Neural cell (in vitro differentiated cells): ENCODE data around the gene OR1F1. TPM values are rescaled to one million over a fixed set of nuclear protein-coding genes. Genes with fewer than 3 reads are reported as not detected.

Experiments used
- H2AFZ ChIP-seq: fragments of 200-600, 300-800 bp; sonication (generic), shearing (Covaris generic); 2 replicates; pipeline ENCODE4 v1.6.0; 2014; ENCODE audit warnings: low read depth, mild to moderate bottlenecking, antibody characterized with exemption, low read length, moderate library complexity
- H3F3A ChIP-seq: fragments of 200-600 bp; shearing (Covaris generic); 2 replicates; pipeline ENCODE4 v1.6.1; 2016; ENCODE audit warnings: mild to moderate bottlenecking, moderate library complexity, mixed read lengths, antibody characterized with exemption, low read length; ENCODE audit not compliant: insufficient read depth, poor library complexity, severe bottlenecking
- H3K27ac ChIP-seq: fragments of 200-600, 300-800 bp; sonication (generic), shearing (Covaris generic); 2 replicates; pipeline ENCODE4 v1.5.1; 2014; ENCODE audit warnings: mild to moderate bottlenecking, low read length, moderate library complexity
- H3K27me3 ChIP-seq: fragments of 300-800, 200-600 bp; sonication (generic), shearing (Covaris generic); 2 replicates; pipeline ENCODE4 v1.6.0; 2014; ENCODE audit warnings: mild to moderate bottlenecking, low read depth, low read length, moderate library complexity; ENCODE audit not compliant: insufficient read depth
- H3K36me3 ChIP-seq: fragments of 300-800, 200-600 bp; sonication (generic), shearing (Covaris generic); 2 replicates; pipeline ENCODE4 v1.5.1; 2014; ENCODE audit warnings: mild to moderate bottlenecking, antibody characterized with exemption, low read length, moderate library complexity; ENCODE audit not compliant: insufficient read depth
- H3K4me2 ChIP-seq: fragments of 300-800, 200-600 bp; sonication (generic), shearing (Covaris generic); 2 replicates; pipeline ENCODE4 v1.6.0; 2014; ENCODE audit warnings: mild to moderate bottlenecking, low read length
- H3K4me3 ChIP-seq: fragments of 300-800, 200-600 bp; sonication (generic), shearing (Covaris generic); 2 replicates; pipeline ENCODE4 v1.5.1; 2014; ENCODE audit warnings: mild to moderate bottlenecking, low read length, moderate library complexity
- H3K79me2 ChIP-seq: fragments of 200-600 bp; shearing (Covaris generic); replicated peaks from 2 replicates; pipeline ENCODE4 v1.6.0; 2014; ENCODE audit warnings: mild to moderate bottlenecking, low read length, moderate library complexity; ENCODE audit not compliant: insufficient read depth
- H3K9ac ChIP-seq: fragments of 300-800, 200-600 bp; sonication (generic), shearing (Covaris generic); 2 replicates; pipeline ENCODE4 v1.6.1; 2016; ENCODE audit warnings: mild to moderate bottlenecking, low read length, mixed read lengths
- H3K9me2 ChIP-seq: fragments of 200-600 bp; shearing (Covaris generic); 2 replicates; pipeline ENCODE4 v1.6.1; 2016; ENCODE audit warnings: mild to moderate bottlenecking, low read length, mixed read lengths; ENCODE audit not compliant: insufficient read depth
- H3K9me3 ChIP-seq: fragments of 200-600, 300-800 bp; sonication (generic), shearing (Covaris generic); 2 replicates; pipeline ENCODE4 v1.6.1; 2016; ENCODE audit warnings: mild to moderate bottlenecking, mixed run types, low read length, moderate library complexity, mixed read lengths
- H4K20me1 ChIP-seq: fragments of 200-600 bp; shearing (Covaris generic); 2 replicates; pipeline ENCODE4 v1.6.1; 2016; ENCODE audit warnings: mild to moderate bottlenecking, mixed run types; ENCODE audit not compliant: insufficient read depth
- EP300 ChIP-seq: fragments of 450-650 bp; conservative IDR thresholded peaks from 2 replicates; pipeline ENCODE4 v1.6.1; 2014; ENCODE audit warnings: antibody characterized with exemption, mild to moderate bottlenecking, moderate library complexity; ENCODE audit not compliant: poor library complexity, severe bottlenecking
- EZH2 ChIP-seq: fragments of 200-600, 300-800 bp; shearing (Covaris generic), sonication (generic); IDR thresholded peaks from 2 replicates; pipeline ENCODE4 v1.6.1; 2014; ENCODE audit warnings: antibody characterized with exemption, low read length, borderline replicate concordance, mild to moderate bottlenecking; ENCODE audit not compliant: insufficient read depth, poor library complexity, severe bottlenecking
- MXI1 ChIP-seq: fragments of 450-650 bp; conservative IDR thresholded peaks from 2 replicates; pipeline ENCODE4 v1.6.1; 2014; ENCODE audit warnings: antibody characterized with exemption, mild to moderate bottlenecking; ENCODE audit not compliant: poor library complexity, severe bottlenecking
- POLR2AphosphoS5 ChIP-seq: IDR thresholded peaks from 2 replicates; pipeline ENCODE4 v1.6.1; 2012
- RAD21 ChIP-seq: fragments of 450-650 bp; conservative IDR thresholded peaks from 2 replicates; pipeline ENCODE4 v1.6.1; 2014; ENCODE audit warnings: antibody characterized with exemption, mild to moderate bottlenecking, moderate library complexity
- SMC3 ChIP-seq: fragments of 450-650 bp; conservative IDR thresholded peaks from 2 replicates; pipeline ENCODE4 v1.6.1; 2014; ENCODE audit warnings: antibody characterized with exemption, mild to moderate bottlenecking, moderate library complexity; ENCODE audit not compliant: poor library complexity
- TAF1 ChIP-seq: IDR thresholded peaks from 2 replicates; pipeline ENCODE4 v1.6.1; 2012; ENCODE audit warnings: low read depth
- polyA plus RNA-seq: library from polyadenylated mRNA; depleted of rRNA; stranded (reverse); fragments of >200 nt; gene quantifications from 2 replicates; pipeline ENCODE4 v1.2.3, GENCODE V29; 2014
- TF ChIP-seq, protein P1 (sequence below): fragments of 450-650 bp; IDR thresholded peaks from 2 replicates; pipeline ENCODE4 v1.5.1; 2014; ENCODE audit warnings: antibody characterized with exemption, mild to moderate bottlenecking, moderate library complexity; ENCODE audit not compliant: poor library complexity, severe bottlenecking
- TF ChIP-seq, protein P2 (sequence below): IDR thresholded peaks from 2 replicates; pipeline ENCODE4 v1.6.1; 2012; ENCODE audit warnings: borderline replicate concordance

OR1F1 gene
- polyA plus RNA-seq, 1 donor from 2014 or later = 2.5 TPM

DNA sequence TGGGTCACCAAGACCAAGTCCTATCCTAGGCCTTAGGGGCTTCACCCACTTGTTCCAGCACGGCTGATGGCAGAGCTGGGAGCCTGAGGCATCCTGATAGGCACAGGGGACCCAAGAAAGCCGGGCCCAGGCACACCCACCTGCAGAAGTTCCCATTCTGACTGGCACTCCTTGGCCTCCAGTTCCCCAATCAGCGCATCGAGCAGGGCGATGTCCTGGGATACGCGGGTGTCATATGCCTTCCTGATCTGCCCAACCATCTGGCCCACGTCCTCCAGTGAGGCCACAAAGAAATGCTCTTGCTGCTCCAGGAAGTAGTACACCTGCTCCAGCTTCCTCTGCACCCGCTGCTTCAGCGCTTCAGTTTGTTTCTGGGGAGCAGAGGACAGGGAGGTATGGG is 58.9 kb downstream of the OR1F1 start:
- H4K20me1 ChIP-seq = no peaks in the 10 kb centered on the region
- no peak overlapping the region for H3K4me2 ChIP-seq
- no peak overlapping the region for H2AFZ ChIP-seq
- H3K9ac ChIP-seq = no peak overlapping the region
- H3F3A ChIP-seq = no peaks in the 10 kb centered on the region
- no peaks in the 10 kb centered on the region for H3K9me3 ChIP-seq
- no peaks in the 10 kb centered on the region for H3K9me2 ChIP-seq
- no peak overlapping the region for H3K27ac ChIP-seq
- no peak overlapping the region for H3K4me3 ChIP-seq
- TF ChIP-seq, protein P1, sequence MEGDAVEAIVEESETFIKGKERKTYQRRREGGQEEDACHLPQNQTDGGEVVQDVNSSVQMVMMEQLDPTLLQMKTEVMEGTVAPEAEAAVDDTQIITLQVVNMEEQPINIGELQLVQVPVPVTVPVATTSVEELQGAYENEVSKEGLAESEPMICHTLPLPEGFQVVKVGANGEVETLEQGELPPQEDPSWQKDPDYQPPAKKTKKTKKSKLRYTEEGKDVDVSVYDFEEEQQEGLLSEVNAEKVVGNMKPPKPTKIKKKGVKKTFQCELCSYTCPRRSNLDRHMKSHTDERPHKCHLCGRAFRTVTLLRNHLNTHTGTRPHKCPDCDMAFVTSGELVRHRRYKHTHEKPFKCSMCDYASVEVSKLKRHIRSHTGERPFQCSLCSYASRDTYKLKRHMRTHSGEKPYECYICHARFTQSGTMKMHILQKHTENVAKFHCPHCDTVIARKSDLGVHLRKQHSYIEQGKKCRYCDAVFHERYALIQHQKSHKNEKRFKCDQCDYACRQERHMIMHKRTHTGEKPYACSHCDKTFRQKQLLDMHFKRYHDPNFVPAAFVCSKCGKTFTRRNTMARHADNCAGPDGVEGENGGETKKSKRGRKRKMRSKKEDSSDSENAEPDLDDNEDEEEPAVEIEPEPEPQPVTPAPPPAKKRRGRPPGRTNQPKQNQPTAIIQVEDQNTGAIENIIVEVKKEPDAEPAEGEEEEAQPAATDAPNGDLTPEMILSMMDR = no peak
- TF ChIP-seq POLR2AphosphoS5 (no peak), RAD21 (no peak), EP300 (no peak), TAF1 (no peak), SMC3 (no peak), EZH2 (no peak), MXI1 (no peak)
- TF ChIP-seq, protein P2, sequence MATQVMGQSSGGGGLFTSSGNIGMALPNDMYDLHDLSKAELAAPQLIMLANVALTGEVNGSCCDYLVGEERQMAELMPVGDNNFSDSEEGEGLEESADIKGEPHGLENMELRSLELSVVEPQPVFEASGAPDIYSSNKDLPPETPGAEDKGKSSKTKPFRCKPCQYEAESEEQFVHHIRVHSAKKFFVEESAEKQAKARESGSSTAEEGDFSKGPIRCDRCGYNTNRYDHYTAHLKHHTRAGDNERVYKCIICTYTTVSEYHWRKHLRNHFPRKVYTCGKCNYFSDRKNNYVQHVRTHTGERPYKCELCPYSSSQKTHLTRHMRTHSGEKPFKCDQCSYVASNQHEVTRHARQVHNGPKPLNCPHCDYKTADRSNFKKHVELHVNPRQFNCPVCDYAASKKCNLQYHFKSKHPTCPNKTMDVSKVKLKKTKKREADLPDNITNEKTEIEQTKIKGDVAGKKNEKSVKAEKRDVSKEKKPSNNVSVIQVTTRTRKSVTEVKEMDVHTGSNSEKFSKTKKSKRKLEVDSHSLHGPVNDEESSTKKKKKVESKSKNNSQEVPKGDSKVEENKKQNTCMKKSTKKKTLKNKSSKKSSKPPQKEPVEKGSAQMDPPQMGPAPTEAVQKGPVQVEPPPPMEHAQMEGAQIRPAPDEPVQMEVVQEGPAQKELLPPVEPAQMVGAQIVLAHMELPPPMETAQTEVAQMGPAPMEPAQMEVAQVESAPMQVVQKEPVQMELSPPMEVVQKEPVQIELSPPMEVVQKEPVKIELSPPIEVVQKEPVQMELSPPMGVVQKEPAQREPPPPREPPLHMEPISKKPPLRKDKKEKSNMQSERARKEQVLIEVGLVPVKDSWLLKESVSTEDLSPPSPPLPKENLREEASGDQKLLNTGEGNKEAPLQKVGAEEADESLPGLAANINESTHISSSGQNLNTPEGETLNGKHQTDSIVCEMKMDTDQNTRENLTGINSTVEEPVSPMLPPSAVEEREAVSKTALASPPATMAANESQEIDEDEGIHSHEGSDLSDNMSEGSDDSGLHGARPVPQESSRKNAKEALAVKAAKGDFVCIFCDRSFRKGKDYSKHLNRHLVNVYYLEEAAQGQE = no peak
- H3K27me3 ChIP-seq = no peaks in the 10 kb centered on the region
- no peaks in the 10 kb centered on the region for H3K36me3 ChIP-seq
- no peaks in the 10 kb centered on the region for H3K79me2 ChIP-seq

DNA sequence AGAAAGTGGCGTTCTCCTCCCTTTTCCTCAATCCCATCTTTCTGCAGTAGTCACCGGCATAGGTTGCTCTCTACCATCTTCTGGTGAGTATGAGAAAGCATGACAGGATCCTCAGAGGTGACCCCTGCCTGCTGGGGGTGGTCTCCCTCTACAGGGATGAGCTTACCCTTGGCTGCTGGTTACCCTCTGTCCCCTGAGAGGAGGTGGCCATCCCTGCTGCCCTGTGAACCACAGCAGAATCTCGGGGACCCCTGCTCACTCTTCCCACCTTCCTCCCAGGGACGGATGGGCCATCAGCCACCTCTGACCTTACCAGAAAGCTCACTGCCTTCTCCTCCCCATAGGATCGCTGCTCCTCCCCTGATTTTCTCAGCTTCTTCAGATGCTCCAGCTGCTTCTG is 60.6 kb downstream of the OR1F1 start:
- H3K4me3 ChIP-seq = no peak overlapping the region
- H3K9me3 ChIP-seq = no peaks in the 10 kb centered on the region
- H3F3A ChIP-seq = no peaks in the 10 kb centered on the region
- no peaks in the 10 kb centered on the region for H3K9me2 ChIP-seq
- H3K27me3 ChIP-seq = no peaks in the 10 kb centered on the region
- no peaks in the 10 kb centered on the region for H4K20me1 ChIP-seq
- no peaks in the 10 kb centered on the region for H3K36me3 ChIP-seq
- no peak overlapping the region for H3K27ac ChIP-seq
- no peak overlapping the region for H3K9ac ChIP-seq
- no peak overlapping the region for H2AFZ ChIP-seq
- H3K4me2 ChIP-seq = no peak overlapping the region
- no peak for TF ChIP-seq RAD21
- TF ChIP-seq POLR2AphosphoS5 = no peak
- TF ChIP-seq, protein P2 = no peak
- no peak for TF ChIP-seq TAF1
- TF ChIP-seq SMC3 = no peak
- TF ChIP-seq EP300 = no peak
- no peak for TF ChIP-seq EZH2
- TF ChIP-seq, protein P1 = no peak
- TF ChIP-seq MXI1 = no peak
- H3K79me2 ChIP-seq = no peaks in the 10 kb centered on the region
